ENCODE data around the gene RPL35A.

Gene RPL35A

GRCh38 chr3:197994736-197995135 is 44.7 kb downstream of the RPL35A start:
- H3K27ac Mint-ChIP-seq = no peak overlapping the region
- peaks cover 5% of the 10 kb centered on the region for H3K36me3 Mint-ChIP-seq (ENCODE audit: insufficient read depth)
- ATAC-seq (replicated peaks) (no peak), DNase-seq (no peak)
- H3K4me3 Mint-ChIP-seq = no peak overlapping the region
- no peaks in the 10 kb centered on the region for H3K9me3 Mint-ChIP-seq
- H3K4me1 Mint-ChIP-seq (ENCODE audit: low read depth in 2 of 2) = no peaks in the 10 kb centered on the region
- no peaks in the 10 kb centered on the region for H3K27me3 Mint-ChIP-seq

GRCh38 chr3:197996855-197997254 is 46.9 kb downstream of the RPL35A start:
- no peak for ATAC-seq (replicated peaks)
- Mint-ChIP-seq H3K9me3 (no peaks in the 10 kb centered on the region), H3K36me3 (ENCODE audit: insufficient read depth) (no peaks in the 10 kb centered on the region), H3K27ac (no peak overlapping the region), H3K27me3 (no peaks in the 10 kb centered on the region), H3K4me3 (no peak overlapping the region), H3K4me1 (ENCODE audit: low read depth in 2 of 2) (no peaks in the 10 kb centered on the region)
- DNase-seq = no peak

DNA sequence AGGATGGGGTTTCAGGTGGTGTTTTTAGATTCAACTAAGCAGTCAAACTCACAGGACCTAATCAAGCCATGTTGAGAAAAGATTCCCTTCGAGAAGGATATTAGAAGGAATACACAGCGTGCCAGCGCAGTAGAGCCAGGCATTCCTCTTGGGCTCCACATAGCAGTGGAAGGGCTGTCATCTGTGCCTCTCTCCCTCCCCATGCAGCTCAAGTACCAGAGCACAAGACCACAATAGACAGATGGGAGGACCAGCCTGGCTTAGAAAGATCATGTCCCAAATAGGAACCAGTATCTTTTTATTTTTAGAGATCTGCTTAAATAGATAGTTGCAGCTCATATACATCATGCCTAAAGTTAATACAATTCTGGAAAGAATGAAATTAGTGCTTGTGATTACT is 47.9 kb downstream of the RPL35A start:
- no peak overlapping the region for H3K4me3 Mint-ChIP-seq
- no peaks in the 10 kb centered on the region for H3K9me3 Mint-ChIP-seq
- no peaks in the 10 kb centered on the region for H3K27me3 Mint-ChIP-seq
- no peaks in the 10 kb centered on the region for H3K36me3 Mint-ChIP-seq (ENCODE audit: insufficient read depth)
- ATAC-seq (replicated peaks) (no peak), DNase-seq (no peak)
- no peak overlapping the region for H3K27ac Mint-ChIP-seq
- H3K4me1 Mint-ChIP-seq (ENCODE audit: low read depth in 2 of 2) = no peaks in the 10 kb centered on the region

Measured in effector memory CD8-positive, alpha-beta T cell (primary cell).